ENCODE measurements around the gene KRT37. TPM values are rescaled to one million over a fixed set of nuclear protein-coding genes. Genes with fewer than 3 reads are reported as not detected.

KRT37 gene
- total RNA-seq, 1 donor from 2014 or later = not detected

DNA sequence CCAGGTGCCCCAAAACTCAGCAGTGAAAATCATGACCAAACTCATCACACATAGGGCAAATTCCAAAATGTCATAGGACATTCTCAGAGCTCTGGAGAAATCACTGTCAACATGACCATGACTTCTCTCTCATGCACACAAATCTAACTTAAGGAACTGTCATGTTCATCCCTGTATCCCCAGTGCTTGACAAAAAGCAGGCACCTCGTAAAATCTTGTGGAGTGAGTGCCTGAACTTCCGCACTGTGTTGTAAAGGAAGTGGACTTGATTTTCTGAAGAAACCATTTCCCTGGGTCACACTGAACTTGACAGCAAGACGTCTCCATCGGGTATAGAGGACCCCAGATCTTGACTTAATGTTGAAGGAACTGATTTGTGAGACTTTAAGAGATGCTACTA, 2.8 kb downstream of the KRT37 start:
- no peak for DNase-seq (ENCODE audit: low spot score)
- Mint-ChIP-seq H3K4me1 (ENCODE audit: low read depth) (peaks cover 3% of the 10 kb centered on the region), H3K4me3 (ENCODE audit: unreplicated experiment) (no peak overlapping the region), H3K27ac (ENCODE audit: unreplicated experiment) (no peak overlapping the region), H3K36me3 (ENCODE audit: low read depth) (no peaks in the 10 kb centered on the region), H3K27me3 (ENCODE audit: low read depth) (peaks cover 9% of the 10 kb centered on the region), H3K9me3 (ENCODE audit: low read depth) (no peaks in the 10 kb centered on the region)
- TF ChIP-seq, protein P1, sequence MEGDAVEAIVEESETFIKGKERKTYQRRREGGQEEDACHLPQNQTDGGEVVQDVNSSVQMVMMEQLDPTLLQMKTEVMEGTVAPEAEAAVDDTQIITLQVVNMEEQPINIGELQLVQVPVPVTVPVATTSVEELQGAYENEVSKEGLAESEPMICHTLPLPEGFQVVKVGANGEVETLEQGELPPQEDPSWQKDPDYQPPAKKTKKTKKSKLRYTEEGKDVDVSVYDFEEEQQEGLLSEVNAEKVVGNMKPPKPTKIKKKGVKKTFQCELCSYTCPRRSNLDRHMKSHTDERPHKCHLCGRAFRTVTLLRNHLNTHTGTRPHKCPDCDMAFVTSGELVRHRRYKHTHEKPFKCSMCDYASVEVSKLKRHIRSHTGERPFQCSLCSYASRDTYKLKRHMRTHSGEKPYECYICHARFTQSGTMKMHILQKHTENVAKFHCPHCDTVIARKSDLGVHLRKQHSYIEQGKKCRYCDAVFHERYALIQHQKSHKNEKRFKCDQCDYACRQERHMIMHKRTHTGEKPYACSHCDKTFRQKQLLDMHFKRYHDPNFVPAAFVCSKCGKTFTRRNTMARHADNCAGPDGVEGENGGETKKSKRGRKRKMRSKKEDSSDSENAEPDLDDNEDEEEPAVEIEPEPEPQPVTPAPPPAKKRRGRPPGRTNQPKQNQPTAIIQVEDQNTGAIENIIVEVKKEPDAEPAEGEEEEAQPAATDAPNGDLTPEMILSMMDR (IDR thresholded peaks at IDR 0.05) = no peak

DNA sequence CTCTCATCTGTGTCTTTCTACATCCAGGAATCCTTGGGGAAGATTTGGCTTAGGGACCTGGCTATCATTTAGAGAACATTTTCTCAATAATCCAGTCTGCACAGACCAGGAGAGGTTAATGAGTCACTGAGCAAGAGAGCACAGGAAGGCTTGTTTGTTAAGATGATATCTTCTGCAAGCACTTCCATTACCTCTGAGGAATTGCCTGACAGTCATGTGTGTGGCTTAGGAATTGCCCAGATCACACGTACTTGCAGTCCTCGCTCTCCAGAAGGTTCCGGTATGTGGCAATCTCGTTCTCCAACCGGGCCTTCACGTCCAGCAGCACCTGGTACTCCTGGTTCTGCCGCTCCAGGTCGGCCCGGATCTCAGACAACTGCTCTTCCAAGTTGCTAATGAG, 3.3 kb downstream of the KRT37 start:
- Mint-ChIP-seq H3K27ac (ENCODE audit: unreplicated experiment) (no peak overlapping the region), H3K9me3 (ENCODE audit: low read depth) (no peaks in the 10 kb centered on the region), H3K36me3 (ENCODE audit: low read depth) (no peaks in the 10 kb centered on the region), H3K4me3 (ENCODE audit: unreplicated experiment) (no peak overlapping the region), H3K4me1 (ENCODE audit: low read depth) (peaks cover 8% of the 10 kb centered on the region), H3K27me3 (ENCODE audit: low read depth) (peaks cover 9% of the 10 kb centered on the region)
- DNase-seq (ENCODE audit: low spot score) = no peak
- TF ChIP-seq, protein P1 (IDR thresholded peaks at IDR 0.05) = no peak

DNA sequence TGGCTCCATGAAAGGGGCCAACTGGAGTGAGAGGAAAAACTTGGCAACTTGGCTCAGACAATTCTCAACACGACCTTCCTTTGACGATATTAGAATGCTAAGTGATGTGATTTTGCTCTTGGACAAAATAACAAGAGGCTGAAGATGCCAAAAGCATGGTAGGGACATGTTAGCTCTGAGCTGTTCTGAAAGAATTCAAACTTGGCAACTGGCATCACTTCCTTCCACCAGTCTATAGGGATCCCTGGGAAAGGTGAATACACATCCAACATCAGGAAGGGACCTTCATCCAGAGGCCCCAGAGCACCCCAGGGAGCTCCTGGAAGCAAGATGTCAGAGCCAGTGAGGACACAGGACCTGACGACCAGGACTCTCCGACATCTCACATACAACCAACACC, 4.3 kb downstream of the KRT37 start:
- Mint-ChIP-seq H3K9me3 (ENCODE audit: low read depth) (no peaks in the 10 kb centered on the region), H3K4me3 (ENCODE audit: unreplicated experiment) (no peak overlapping the region), H3K27ac (ENCODE audit: unreplicated experiment) (no peak overlapping the region), H3K27me3 (ENCODE audit: low read depth) (peaks cover 9% of the 10 kb centered on the region), H3K4me1 (ENCODE audit: low read depth) (peaks cover 16% of the 10 kb centered on the region), H3K36me3 (ENCODE audit: low read depth) (no peaks in the 10 kb centered on the region)
- TF ChIP-seq, protein P1 (IDR thresholded peaks at IDR 0.05) = no peak
- no peak for DNase-seq (ENCODE audit: low spot score)

DNA sequence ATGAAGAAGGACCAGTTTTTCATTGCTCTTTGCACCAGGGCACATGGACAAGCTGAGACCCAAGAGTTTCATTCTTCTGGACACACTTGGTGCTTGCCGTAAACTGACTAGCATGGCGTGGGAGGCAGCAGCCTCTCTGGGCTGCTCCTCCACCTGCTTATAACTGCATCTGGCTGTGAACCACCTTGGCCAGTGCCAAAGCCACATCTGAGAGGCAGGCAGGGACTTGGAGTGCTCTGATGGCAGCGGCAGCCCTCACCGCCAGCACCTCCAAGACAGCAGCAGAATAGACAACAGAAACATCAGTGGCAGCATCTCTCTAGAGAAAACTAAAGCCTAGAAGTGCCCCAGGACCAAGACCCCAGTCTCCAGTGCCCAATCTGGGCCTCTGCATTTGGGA, 4.7 kb downstream of the KRT37 start:
- no peaks in the 10 kb centered on the region for H3K36me3 Mint-ChIP-seq (ENCODE audit: low read depth)
- no peaks in the 10 kb centered on the region for H3K9me3 Mint-ChIP-seq (ENCODE audit: low read depth)
- peaks cover 9% of the 10 kb centered on the region for H3K27me3 Mint-ChIP-seq (ENCODE audit: low read depth)
- no peak overlapping the region for H3K4me3 Mint-ChIP-seq (ENCODE audit: unreplicated experiment)
- no peak overlapping the region for H3K27ac Mint-ChIP-seq (ENCODE audit: unreplicated experiment)
- DNase-seq (ENCODE audit: low spot score) = no peak
- H3K4me1 Mint-ChIP-seq (ENCODE audit: low read depth) = peaks cover 16% of the 10 kb centered on the region
- TF ChIP-seq, protein P1 (IDR thresholded peaks at IDR 0.05) = no peak

DNA sequence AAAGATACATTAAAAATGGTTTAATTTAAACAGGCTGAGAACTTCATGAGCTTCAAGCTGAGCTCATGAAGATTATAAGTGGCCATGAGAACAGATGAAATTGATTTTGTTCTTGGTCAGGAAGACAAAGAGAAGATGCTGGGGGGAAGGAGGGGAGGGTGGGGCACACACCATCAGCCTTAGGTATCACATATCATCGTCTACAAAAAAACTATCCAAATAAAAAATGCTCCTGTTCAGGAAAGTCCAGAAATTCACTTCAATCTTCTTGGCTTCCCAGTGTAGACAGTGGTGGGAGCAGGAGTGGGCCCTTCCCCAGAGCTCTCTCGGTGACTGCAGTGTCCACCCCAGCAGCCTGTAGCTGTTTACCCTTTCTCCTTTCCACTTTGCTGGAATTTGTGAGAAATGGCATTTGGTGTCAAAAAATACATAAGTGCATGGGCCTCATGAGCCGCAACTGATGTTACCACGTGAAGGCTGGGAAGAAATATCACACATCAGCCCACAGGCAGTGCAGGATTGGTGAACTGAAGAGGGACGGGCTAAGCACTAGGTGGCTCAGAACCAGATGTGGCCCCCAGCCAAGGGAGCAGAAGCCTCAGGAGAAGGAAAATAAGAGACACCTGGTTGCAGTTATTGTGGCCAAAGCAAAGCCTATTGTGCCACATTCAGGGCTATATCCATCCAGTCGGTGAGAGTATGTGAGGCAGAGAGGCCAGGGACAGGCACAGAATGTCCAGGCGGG, 6.1 kb downstream of the KRT37 start:
- no peak overlapping the region for H3K27ac Mint-ChIP-seq (ENCODE audit: unreplicated experiment)

More for the DNA sequence above, 6.1 kb downstream of the KRT37 start:
- TF ChIP-seq, protein P1 (IDR thresholded peaks at IDR 0.05) = no peak
- Mint-ChIP-seq H3K27me3 (ENCODE audit: low read depth) (peaks cover 4% of the 10 kb centered on the region), H3K9me3 (ENCODE audit: low read depth) (no peaks in the 10 kb centered on the region), H3K4me1 (ENCODE audit: low read depth) (peaks cover 16% of the 10 kb centered on the region), H3K4me3 (ENCODE audit: unreplicated experiment) (no peak overlapping the region), H3K36me3 (ENCODE audit: low read depth) (no peaks in the 10 kb centered on the region)
- no peak for DNase-seq (ENCODE audit: low spot score)

Measured in chondrocyte (in vitro differentiated cells).